Measurements from ENCODE around the gene PPM1A.

PPM1A gene

GRCh38 chr14:60248697-60249318 is at the start of gene PPM1A:
TSS of gene PPM1A (plus strand) at chr14:60249221. CDS start at chr14:60282704, 33,483 bp downstream.
- peak; percentile 99 for FAIRE-seq

GRCh38 chr14:60199321-60199720 is 49.7 kb upstream of the PPM1A start:
- DNase-seq (ENCODE audit: insufficient read length, low spot score) (no peak), FAIRE-seq (no peak)

More at GRCh38 chr14:60248697-60249318, at the start of gene PPM1A:
- peak; percentile 94 for DNase-seq (ENCODE audit: insufficient read length, low spot score)

- FAIRE-seq = peak; percentile 95
- DNase-seq (ENCODE audit: insufficient read length, low spot score) = no peak
Measured at GRCh38 chr14:60204104-60204842, 44.7 kb upstream of the PPM1A start.

- no peak for FAIRE-seq
- no peak for DNase-seq (ENCODE audit: insufficient read length, low spot score)
Measured at GRCh38 chr14:60204843-60205774, 43.9 kb upstream of the PPM1A start.

- peak; percentile 47 for FAIRE-seq
- no peak for DNase-seq (ENCODE audit: insufficient read length, low spot score)
Measured at GRCh38 chr14:60206249-60206670, 42.8 kb upstream of the PPM1A start.

GRCh38 chr14:60206837-60207533 is 42.0 kb upstream of the PPM1A start:
- FAIRE-seq (peak; percentile 57), DNase-seq (ENCODE audit: insufficient read length, low spot score) (no peak)

- no peak for FAIRE-seq
- DNase-seq (ENCODE audit: insufficient read length, low spot score) = no peak
Measured at GRCh38 chr14:60210703-60211102, 38.3 kb upstream of the PPM1A start.

GRCh38 chr14:60211153-60211552 is 37.9 kb upstream of the PPM1A start:
- FAIRE-seq = peak; percentile 18
- DNase-seq (ENCODE audit: insufficient read length, low spot score) = no peak

GRCh38 chr14:60212503-60213371 is 36.3 kb upstream of the PPM1A start:
- FAIRE-seq (peak; percentile 98), DNase-seq (ENCODE audit: insufficient read length, low spot score) (no peak)

- DNase-seq (ENCODE audit: insufficient read length, low spot score) = no peak
- peak; percentile 39 for FAIRE-seq
Measured at GRCh38 chr14:60214003-60214402, 35.0 kb upstream of the PPM1A start.

GRCh38 chr14:60214415-60215126 is 34.5 kb upstream of the PPM1A start:
- DNase-seq (ENCODE audit: insufficient read length, low spot score) (no peak), FAIRE-seq (no peak)

- FAIRE-seq (no peak), DNase-seq (ENCODE audit: insufficient read length, low spot score) (no peak)
Measured at GRCh38 chr14:60215127-60215444, 33.9 kb upstream of the PPM1A start.

GRCh38 chr14:60215520-60216420 is 33.3 kb upstream of the PPM1A start:
- FAIRE-seq (peak; percentile 44), DNase-seq (ENCODE audit: insufficient read length, low spot score) (no peak)

GRCh38 chr14:60217713-60218112 is 31.3 kb upstream of the PPM1A start:
- DNase-seq (ENCODE audit: insufficient read length, low spot score) = no peak
- FAIRE-seq = peak; percentile 8

- DNase-seq (ENCODE audit: insufficient read length, low spot score) (no peak), FAIRE-seq (peak; percentile 53)
Measured at GRCh38 chr14:60220084-60220483, 28.9 kb upstream of the PPM1A start.

- no peak for FAIRE-seq
- no peak for DNase-seq (ENCODE audit: insufficient read length, low spot score)
Measured at GRCh38 chr14:60220917-60221316, 28.1 kb upstream of the PPM1A start.

GRCh38 chr14:60221457-60221856 is 27.6 kb upstream of the PPM1A start:
- FAIRE-seq = no peak
- no peak for DNase-seq (ENCODE audit: insufficient read length, low spot score)

GRCh38 chr14:60222820-60223219 is 26.2 kb upstream of the PPM1A start:
- FAIRE-seq (no peak), DNase-seq (ENCODE audit: insufficient read length, low spot score) (no peak)

Measured in GM19239 (cell line).